Breast epithelium (tissue), 3 donors: ENCODE data around the gene POC1A. TPM values are rescaled to one million over a fixed set of nuclear protein-coding genes. Genes with fewer than 3 reads are reported as not detected.

Source experiments
- total RNA-seq, 3 donors: library from RNA; depleted of rRNA; stranded (reverse); fragments of >200 nt; gene quantifications; one replicate each; pipeline ENCODE4 v1.1.0, GENCODE V29; 2016

Gene POC1A
- total RNA-seq, 3 donors from 2014 or later, result 1.9 to 2.7 (median 2.6) TPM

Other genes with a start within 250 kb of the POC1A start
- gene RRP9, start 212.5 kb downstream of the POC1A start, total RNA-seq, result 10 to 100 TPM; 23.1 to 24.6 (median 23.8) TPM
- 10 to 100 TPM; 21.4 to 33.6 (median 31.8) TPM for gene PARP3, start 212.1 kb downstream of the POC1A start, total RNA-seq
- under 1 TPM in 1 of 3 donors, not detected in 2; 0.16 TPM for gene GPR62, start 199.0 kb downstream of the POC1A start, total RNA-seq
- gene PCBP4, start 187.0 kb downstream of the POC1A start, total RNA-seq, result 10 to 100 TPM; 36.2 to 51.8 (median 51.2) TPM
- gene ABHD14B, start 180.4 kb downstream of the POC1A start, total RNA-seq, result 100 to 1,000 TPM in 1 of 3 donors, 10 to 100 TPM in 2; 62.3 to 122 (median 74.3) TPM
- 10 to 100 TPM; 16.1 to 32.6 (median 17.1) TPM for gene ABHD14A, start 179.4 kb downstream of the POC1A start, total RNA-seq
- gene ACY1, start 170.9 kb downstream of the POC1A start, total RNA-seq, result 10 to 100 TPM; 40.0 to 49.2 (median 46.4) TPM
- 1,000 to 10,000 TPM; 1,890 to 2,530 (median 2,229) TPM for gene RPL29, start 158.5 kb downstream of the POC1A start, total RNA-seq
- gene DUSP7, start 97.9 kb downstream of the POC1A start, total RNA-seq, result 10 to 100 TPM in 1 of 3 donors, 1 to 10 TPM in 2; 7.0 to 11.1 (median 8.6) TPM
- gene ALAS1, start 43.7 kb upstream of the POC1A start, total RNA-seq, result 10 to 100 TPM; 25.9 to 34.7 (median 33.3) TPM
- under 1 TPM in 1 of 3 donors, not detected in 2; 0.29 TPM for gene TLR9, start 71.2 kb upstream of the POC1A start, total RNA-seq
- gene TWF2, start 84.7 kb upstream of the POC1A start, total RNA-seq, result 10 to 100 TPM; 52.7 to 84.5 (median 65.2) TPM
- gene PPM1M, start 91.3 kb upstream of the POC1A start, total RNA-seq, result 10 to 100 TPM; 15.4 to 31.2 (median 20.2) TPM
- gene WDR82, start 124.2 kb upstream of the POC1A start, total RNA-seq, result 10 to 100 TPM; 49.6 to 53.1 (median 52.1) TPM
- gene GLYCTK, start 133.4 kb upstream of the POC1A start, total RNA-seq, result 10 to 100 TPM in 1 of 3 donors, 1 to 10 TPM in 2; 7.3 to 17.8 (median 9.5) TPM
- 10 to 100 TPM in 2 of 3 donors, 1 to 10 TPM in 1; 7.5 to 11.5 (median 10.8) TPM for gene DNAH1, start 161.9 kb upstream of the POC1A start, total RNA-seq